ENCODE data around the gene B3GNT8. TPM values are rescaled to one million over a fixed set of nuclear protein-coding genes. Genes with fewer than 3 reads are reported as not detected.

Gene B3GNT8
- total and polyA plus RNA-seq, 2 of the 4 experiments (the other 2 are of a cell fraction), result 0.36 TPM

- H4K5ac ChIP-seq (ENCODE audit: low read depth, low read length), result no peak overlapping the region
- in situ Hi-C loops (cut with MboI; ENCODE audit: low sequenced_read_pairs), result no loop called here
- H3K79me1 ChIP-seq (ENCODE audit: low read depth in 1 of 2, low read length in 2 of 2), result no peaks in the 10 kb centered on the region; a peak in 1 of 4 replicates
- no peaks in the 10 kb centered on the region for H3K9me3 ChIP-seq (ENCODE audit: control insufficient read depth, insufficient read depth, low read length)
- no TSS peak for BruUV-seq (replicated peaks)
- intact Hi-C loops (cut with micrococcal nuclease), result no loop called here
- no peak overlapping the region for H2AK5ac ChIP-seq (ENCODE audit: low read depth, low read length)
- CTCF ChIA-PET, result no interaction called here
- no peak overlapping the region for H3K4ac ChIP-seq (ENCODE audit: low read depth, low read length)
- H3K9ac ChIP-seq (ENCODE audit: low read depth, low read length), result no peak overlapping the region
- H3K9me1 ChIP-seq (ENCODE audit: insufficient read depth, low read length), result no peaks in the 10 kb centered on the region; the same call in 1 of the 2 replicates
- H3K27me3 ChIP-seq (ENCODE audit: control insufficient read depth, insufficient read depth, low read length), result no peaks in the 10 kb centered on the region
- peaks cover 4% of the 10 kb centered on the region for H3K4me1 ChIP-seq (ENCODE audit: control insufficient read depth, insufficient read depth, low read length)
- H3K23ac ChIP-seq (ENCODE audit: low read depth, low read length), result no peak overlapping the region
- H2BK120ac ChIP-seq (ENCODE audit: low read depth, low read length), result no peak overlapping the region
- no peak overlapping the region for H2BK15ac ChIP-seq (ENCODE audit: low read depth, low read length)
- DNase-seq, result no peak
- no peak overlapping the region for H2AK9ac ChIP-seq (replicated peaks; ENCODE audit: low read depth, low read length, poor library complexity)
- H2BK20ac ChIP-seq (ENCODE audit: low read depth, low read length), result no peak overlapping the region
- dilution Hi-C loops (cut with HindIII; ENCODE audit: low sequenced_read_pairs, unreplicated experiment), result no loop called here
- no peak for TF ChIP-seq CTCF (conservative IDR thresholded peaks at IDR 0.05; ENCODE audit: low read depth, low read length)
- no peak for TF ChIP-seq SMC3 (IDR thresholded peaks at IDR 0.05; ENCODE audit: low read depth, low read length)
- no peak for TF ChIP-seq POLR2A (IDR thresholded peaks at IDR 0.05; ENCODE audit: low read depth, low read length)
- TF ChIP-seq CHD1 (IDR thresholded peaks at IDR 0.05; ENCODE audit: low read depth, low read length), result no peak
- no peak for TF ChIP-seq MAZ (IDR thresholded peaks at IDR 0.05; ENCODE audit: borderline replicate concordance, low read depth, low read length)
- TF ChIP-seq USF2 (IDR thresholded peaks at IDR 0.05; ENCODE audit: low read depth, low read length), result no peak
- no peak for TF ChIP-seq BHLHE40 (IDR thresholded peaks at IDR 0.05; ENCODE audit: low read depth, low read length)
- TF ChIP-seq NFE2L2 (IDR thresholded peaks at IDR 0.05; ENCODE audit: low read depth, low read length), result no peak
- TF ChIP-seq MXI1 (IDR thresholded peaks at IDR 0.05; ENCODE audit: borderline replicate concordance, low read depth, low read length), result no peak
- no peak for TF ChIP-seq MAFK (IDR thresholded peaks at IDR 0.05; ENCODE audit: low read depth, low read length)
- TF ChIP-seq FOS (IDR thresholded peaks at IDR 0.05; ENCODE audit: low read depth, low read length), result no peak
- TF ChIP-seq CEBPB (IDR thresholded peaks at IDR 0.05; ENCODE audit: low read depth, low read length), result no peak
- no peak for TF ChIP-seq RAD21 (IDR thresholded peaks at IDR 0.05; ENCODE audit: low read length)
- no peak overlapping the region for H4K91ac ChIP-seq (ENCODE audit: insufficient read depth, low read depth, low read length)
- H3K27ac ChIP-seq (ENCODE audit: insufficient read depth, low read length), result no peak overlapping the region
- H2AFZ ChIP-seq (replicated peaks; ENCODE audit: low read length, poor library complexity), result no peak overlapping the region
- no peaks in the 10 kb centered on the region for H4K20me1 ChIP-seq (ENCODE audit: insufficient read depth, low read length)
- no peak overlapping the region for H4K8ac ChIP-seq (ENCODE audit: low read depth in 2 of 2, low read length in 2 of 2)
- no peak overlapping the region for H3K14ac ChIP-seq (replicated peaks; ENCODE audit: low read depth, low read length)
- no CpG with 5 or more reads among the region's 10 CpGs for WGBS, 2 experiments (ENCODE audit: extremely low coverage in 2 of 2, insufficient read length in 1 of 2)
- no peak overlapping the region for H3K4me2 ChIP-seq (ENCODE audit: low read depth, low read length)
- POLR2A ChIA-PET (ENCODE audit: unreplicated experiment), result no interaction called here
- no peak for ATAC-seq (ENCODE audit: low read depth)
- H2BK5ac ChIP-seq (ENCODE audit: low read depth, low read length, poor library complexity, severe bottlenecking), result no peak overlapping the region
- H3K18ac ChIP-seq (ENCODE audit: low read depth, low read length), result no peak overlapping the region
- H3K56ac ChIP-seq (ENCODE audit: extremely low read depth, insufficient read depth, low read length), result no peak overlapping the region
- H3K36me3 ChIP-seq (ENCODE audit: control insufficient read depth, insufficient read depth, low read length), result peaks cover 43% of the 10 kb centered on the region
- H3K4me3 ChIP-seq (ENCODE audit: insufficient read depth, low read depth, low read length), result no peak overlapping the region
These were observed 13.2 kb downstream of the B3GNT8 start for GRCh38 chr19:41413947-41414346.
